HG03469 (cell line): ENCODE measurements around the gene DEDD2.

Experiments
- ATAC-seq: cut with Tn5 transposase; IDR thresholded peaks from one replicate; pipeline ENCODE4 v1.9.1; 2021; ENCODE audit warnings: mild to moderate bottlenecking, moderate library complexity, moderate number of reproducible peaks; ENCODE audit not compliant: unreplicated experiment

The DEDD2 gene

GRCh38 chr19:42249149-42249750 lies 31.8 kb upstream of the DEDD2 start:
- ATAC-seq, result no peak

- no peak for ATAC-seq
Measured at GRCh38 chr19:42248270-42249148, 31.0 kb upstream of the DEDD2 start.

GRCh38 chr19:42247640-42248199 lies 30.2 kb upstream of the DEDD2 start:
- ATAC-seq, result no peak

- ATAC-seq, result no peak
Measured at GRCh38 chr19:42246922-42247639, 29.6 kb upstream of the DEDD2 start.

- no peak for ATAC-seq
Measured at GRCh38 chr19:42246143-42246921, 28.9 kb upstream of the DEDD2 start.

- no peak for ATAC-seq
Measured at GRCh38 chr19:42245231-42245630, 27.8 kb upstream of the DEDD2 start.

- ATAC-seq, result peak; percentile 27
Measured at GRCh38 chr19:42244347-42245220, 27.1 kb upstream of the DEDD2 start.

- ATAC-seq, result peak; percentile 41
Measured at GRCh38 chr19:42242512-42243409, 25.3 kb upstream of the DEDD2 start, which contains the start of gene GSK3A. Gene GSK3A, minus strand, starts transcription at chr19:42242602. Its CDS starts 137 bp downstream, at chr19:42242465.

- no peak for ATAC-seq
Measured at GRCh38 chr19:42242069-42242511, 24.6 kb upstream of the DEDD2 start.

- no peak for ATAC-seq
Measured at GRCh38 chr19:42241279-42241678, 23.8 kb upstream of the DEDD2 start.

- ATAC-seq, result no peak
Measured at GRCh38 chr19:42239544-42240220, 22.2 kb upstream of the DEDD2 start.

- no peak for ATAC-seq
Measured at GRCh38 chr19:42235181-42235580, 17.7 kb upstream of the DEDD2 start.

- no peak for ATAC-seq
Measured at GRCh38 chr19:42234364-42234763, 16.9 kb upstream of the DEDD2 start.

- no peak for ATAC-seq
Measured at GRCh38 chr19:42233678-42234292, 16.3 kb upstream of the DEDD2 start.

- no peak for ATAC-seq
Measured at GRCh38 chr19:42233106-42233505, 15.6 kb upstream of the DEDD2 start.

GRCh38 chr19:42232435-42232834 lies 15.0 kb upstream of the DEDD2 start:
- no peak for ATAC-seq

- no peak for ATAC-seq
Measured at GRCh38 chr19:42230571-42230970, 13.1 kb upstream of the DEDD2 start.
